Stimulated activated CD4-positive, alpha-beta T cell treated with anti-CD3 and anti-CD28 coated beads, Interleukin-12 subunit alpha, Interleukin-12 subunit beta, amount 100 ng/mL, for 24 hours (primary cell): ENCODE measurements around the gene IL17A.

ENCODE experiments used
- DNase-seq, 2 experiments: peaks; one replicate each; pipeline ENCODE4 v3.0.0-alpha.2; 2020; ENCODE audit warnings: low read depth in 2 of 2

IL17A gene

GRCh38 chr6:52186075-52186474, at the start of gene IL17A:
TSS of gene IL17A (plus strand) at chr6:52186375. CDS start at chr6:52186432, 57 bp downstream.
- no peak for DNase-seq

GRCh38 chr6:52136934-52137467, 49.2 kb upstream of the IL17A start:
- DNase-seq, result no peak

DNA sequence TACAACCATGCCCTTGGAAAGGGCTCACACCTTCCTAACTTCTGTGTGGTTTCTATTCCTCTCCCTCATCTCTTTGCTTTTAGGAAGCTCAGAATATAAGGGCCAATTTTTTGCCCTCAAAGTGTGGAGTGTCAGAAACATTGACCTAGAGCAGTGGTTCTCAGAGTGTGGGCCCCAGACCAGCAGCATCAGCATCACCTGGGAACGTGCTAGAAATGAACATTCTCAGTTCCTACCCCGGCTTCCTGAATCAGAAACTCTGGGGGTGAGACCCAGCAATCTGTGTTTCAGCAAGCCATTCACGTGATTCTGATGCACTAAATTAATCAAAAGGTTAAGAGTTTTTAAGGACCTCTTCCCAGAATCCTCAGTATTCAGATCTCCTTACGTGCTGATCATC, 47.9 kb upstream of the IL17A start:
- no peak for DNase-seq

DNA sequence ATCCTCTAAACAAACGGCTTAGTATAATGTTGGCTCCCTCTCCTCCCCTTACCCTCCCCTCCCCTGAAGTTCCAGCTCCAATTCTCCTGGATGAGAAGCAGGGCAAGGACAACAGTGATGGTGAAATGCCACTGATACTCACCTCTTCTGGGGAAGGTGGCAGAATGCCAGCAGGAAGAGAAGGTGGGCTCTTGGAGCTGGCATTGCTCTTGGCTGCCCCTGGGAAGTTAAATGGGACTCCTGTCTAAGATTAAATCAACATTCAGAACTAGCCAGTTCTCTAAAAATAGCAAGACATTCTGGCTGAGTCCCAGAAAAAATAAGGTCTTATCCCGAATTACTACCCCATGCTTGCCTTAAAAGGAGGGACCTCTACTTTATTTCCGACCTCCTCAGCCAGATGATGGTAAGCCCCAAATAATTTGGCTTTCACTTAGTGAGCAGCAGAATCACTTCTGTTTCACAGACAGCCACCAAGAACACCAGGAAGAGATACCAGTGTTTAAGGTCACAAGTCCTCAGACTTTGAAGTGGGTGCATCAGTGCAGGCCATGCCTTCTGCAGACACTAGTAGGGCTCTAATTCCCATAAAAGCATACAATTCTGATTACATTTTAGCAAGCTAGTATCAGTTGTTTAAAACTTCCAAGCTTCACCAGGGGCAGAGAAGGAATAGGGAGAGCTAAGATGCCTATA, 46.0 kb upstream of the IL17A start:
- DNase-seq, result no peak

- DNase-seq, result no peak
Measured at GRCh38 chr6:52141596-52141995, 44.6 kb upstream of the IL17A start.

DNA sequence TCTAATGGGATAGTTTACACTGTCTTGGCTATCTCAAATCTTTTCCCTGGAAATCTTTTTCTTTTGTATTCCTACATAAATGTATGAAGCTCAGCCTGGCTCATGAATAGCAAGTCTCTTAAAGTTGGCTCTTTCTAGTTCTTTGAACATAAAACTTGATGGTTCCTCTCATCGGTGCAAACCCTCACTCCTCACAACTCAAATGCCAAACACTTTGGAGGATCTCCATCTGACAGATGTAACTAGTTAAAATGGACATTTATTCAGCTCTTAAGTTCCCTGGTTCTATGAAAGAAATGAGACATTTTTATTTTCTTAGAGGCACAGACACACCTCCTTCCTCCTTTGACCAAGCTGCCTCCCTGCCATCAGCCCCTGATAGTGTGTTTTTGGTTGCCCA, 43.6 kb upstream of the IL17A start:
- no peak for DNase-seq

DNA sequence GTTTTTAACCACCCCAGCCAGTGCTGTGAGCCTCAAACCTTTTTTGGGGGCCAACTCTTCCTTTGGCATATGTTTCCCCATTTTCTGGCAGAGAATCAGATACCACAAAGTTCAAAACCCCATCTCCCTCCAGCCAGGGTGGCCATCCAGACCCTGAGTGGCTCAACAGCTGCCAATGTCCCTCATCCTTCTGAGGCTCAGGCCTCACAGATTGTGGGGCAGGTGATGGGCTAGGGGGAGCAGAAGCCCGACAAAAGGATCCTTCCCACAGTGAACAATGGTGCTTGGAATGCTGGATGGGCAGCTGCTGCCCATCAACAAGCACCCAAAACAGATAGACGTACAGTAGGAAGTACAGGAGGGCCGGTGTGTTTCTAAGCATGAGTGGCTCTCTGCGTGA, 42.6 kb upstream of the IL17A start:
- no peak for DNase-seq

- no peak for DNase-seq
Measured at GRCh38 chr6:52144196-52145076, 41.7 kb upstream of the IL17A start.

GRCh38 chr6:52146851-52147445, 39.2 kb upstream of the IL17A start:
- no peak for DNase-seq

- no peak for DNase-seq
Measured at GRCh38 chr6:52149076-52149475, 37.1 kb upstream of the IL17A start.

DNA sequence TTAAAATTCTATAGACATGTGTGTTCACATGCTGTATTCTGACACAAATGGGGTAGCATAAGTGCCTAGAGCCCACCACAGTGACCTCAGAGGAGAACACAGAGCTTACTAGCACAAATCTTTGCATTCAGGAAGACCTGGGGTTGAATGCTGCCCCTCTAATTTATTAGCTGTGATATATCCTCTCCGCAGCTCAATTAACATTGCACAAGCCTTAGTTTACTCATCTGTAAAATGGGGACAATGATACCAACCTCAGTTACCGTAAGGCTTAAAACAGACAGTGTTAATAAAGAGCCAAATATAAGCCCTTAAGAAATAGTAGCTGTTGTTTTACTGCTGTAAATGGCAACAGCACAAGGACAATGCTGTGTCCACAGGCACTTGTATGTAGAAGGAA, 36.2 kb upstream of the IL17A start:
- DNase-seq, result no peak

GRCh38 chr6:52152070-52152423, 34.1 kb upstream of the IL17A start:
- no peak for DNase-seq

DNA sequence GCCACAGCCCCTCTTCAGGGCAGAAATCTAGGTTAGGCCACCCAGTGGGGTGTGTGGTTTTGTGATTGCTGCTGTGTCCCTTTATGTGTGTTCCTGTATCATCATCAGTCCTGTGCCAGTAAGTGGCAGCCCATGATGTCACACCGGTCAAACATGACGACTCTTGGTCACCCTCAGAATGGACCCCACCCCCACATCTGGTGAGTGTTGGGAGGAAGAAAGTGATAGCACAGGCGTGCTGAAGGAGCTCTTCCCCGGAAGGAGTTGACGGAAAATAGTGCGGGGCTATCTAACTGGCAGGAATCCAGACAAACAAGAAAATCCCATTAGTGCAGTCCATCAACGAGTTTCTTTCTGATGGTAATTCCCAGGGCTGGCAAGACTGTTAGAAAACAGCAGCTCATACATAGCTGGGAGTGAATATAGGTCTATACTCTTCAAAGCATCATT, 33.4 kb upstream of the IL17A start:
- no peak for DNase-seq

DNA sequence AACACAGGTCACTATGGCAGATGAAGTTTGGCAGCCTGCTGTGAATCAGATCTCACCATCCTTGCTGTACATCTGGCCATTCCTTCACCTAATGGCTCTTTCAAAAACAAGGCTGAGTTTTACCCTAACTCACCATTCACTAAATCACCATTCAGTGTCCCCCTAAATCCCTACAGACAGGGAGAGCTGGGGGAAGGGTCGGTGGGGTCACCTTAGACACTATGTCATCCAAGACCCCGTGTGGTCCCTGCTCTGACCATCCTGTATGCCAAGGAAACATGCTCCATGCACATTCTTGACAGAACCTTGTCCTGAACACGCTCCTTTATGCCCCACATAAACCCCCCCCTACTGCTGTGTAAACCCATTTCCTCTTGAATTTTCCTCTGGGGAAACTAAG, 31.8 kb upstream of the IL17A start:
- no peak for DNase-seq

GRCh38 chr6:52155791-52156576, 30.2 kb upstream of the IL17A start:
- DNase-seq, result no peak

DNA sequence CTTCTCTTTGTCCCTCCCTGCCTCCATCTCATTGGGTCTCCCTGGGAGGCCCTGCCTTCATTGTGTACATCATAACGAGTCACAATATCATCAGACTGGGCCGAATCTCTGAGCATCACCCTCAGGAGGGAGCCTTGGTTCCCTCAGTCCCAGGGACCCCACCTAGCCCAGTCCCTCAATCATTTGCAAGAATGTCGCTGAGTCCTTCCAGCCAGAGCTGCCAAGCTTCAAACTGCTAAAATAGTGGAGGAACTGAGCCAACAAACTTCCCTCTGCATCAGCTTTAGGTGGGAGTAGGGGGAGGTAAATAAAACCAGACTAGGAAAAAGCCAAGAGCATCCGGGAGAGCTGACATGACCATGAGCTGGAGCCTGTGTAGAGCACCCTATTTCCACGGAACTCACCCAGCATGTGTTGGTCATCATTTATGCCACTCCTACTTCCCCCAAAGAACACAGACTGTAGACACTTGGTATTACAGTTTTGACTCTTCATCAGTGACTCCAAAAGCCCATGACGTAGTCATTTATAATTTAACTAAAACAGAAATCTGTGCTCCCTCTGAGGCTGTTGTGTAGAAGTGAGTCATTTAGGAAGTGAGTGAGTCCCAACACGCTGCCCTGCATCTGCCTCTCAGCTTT, 28.8 kb upstream of the IL17A start:
- DNase-seq, result peak in 1 of 2 experiments; percentile 35

DNA sequence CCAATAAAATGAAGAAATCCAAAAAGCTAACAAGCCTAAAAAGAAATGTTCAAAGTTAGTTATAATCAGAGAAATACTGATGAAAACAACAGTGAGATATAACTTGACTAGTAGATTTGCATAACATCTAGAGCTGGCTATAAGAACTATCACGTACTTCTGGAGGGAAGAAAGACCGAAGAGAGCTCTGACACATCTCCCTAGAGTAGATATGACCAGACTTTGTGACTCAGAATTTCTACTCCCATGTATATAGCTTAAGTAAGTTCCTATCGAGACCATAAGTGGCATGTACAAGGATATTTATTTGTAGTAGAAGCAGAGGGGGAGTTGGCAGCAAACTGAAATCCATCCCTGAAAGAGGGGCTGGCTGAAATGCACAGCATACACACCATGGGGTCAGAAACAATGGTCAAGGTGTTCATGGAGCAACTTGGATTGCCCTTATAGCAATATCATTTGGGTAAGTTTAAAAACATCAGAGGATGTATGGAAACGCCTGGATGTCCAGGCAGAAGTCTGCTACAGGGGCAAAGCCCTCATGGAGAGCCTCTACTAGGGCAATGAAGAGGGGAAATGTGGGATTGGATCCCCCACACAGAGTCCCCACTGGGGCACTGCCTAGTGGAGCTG, 25.6 kb upstream of the IL17A start:
- no peak for DNase-seq

- no peak for DNase-seq
Measured at GRCh38 chr6:52161689-52162438, 24.3 kb upstream of the IL17A start.

GRCh38 chr6:52162940-52163908, 23.0 kb upstream of the IL17A start:
- DNase-seq, result no peak
